ENCODE measurements around the gene TMEM45B. TPM values are rescaled to one million over a fixed set of nuclear protein-coding genes. Genes with fewer than 3 reads are reported as not detected.
"Not testable (repeated sequence)": the region's sequence is repeated elsewhere in the genome, so short reads cannot be mapped to it uniquely, and the experiment has no call there.

TMEM45B gene
- total and polyA plus RNA-seq, 12 donors, result 0.11 TPM; not detected in 11

DNA sequence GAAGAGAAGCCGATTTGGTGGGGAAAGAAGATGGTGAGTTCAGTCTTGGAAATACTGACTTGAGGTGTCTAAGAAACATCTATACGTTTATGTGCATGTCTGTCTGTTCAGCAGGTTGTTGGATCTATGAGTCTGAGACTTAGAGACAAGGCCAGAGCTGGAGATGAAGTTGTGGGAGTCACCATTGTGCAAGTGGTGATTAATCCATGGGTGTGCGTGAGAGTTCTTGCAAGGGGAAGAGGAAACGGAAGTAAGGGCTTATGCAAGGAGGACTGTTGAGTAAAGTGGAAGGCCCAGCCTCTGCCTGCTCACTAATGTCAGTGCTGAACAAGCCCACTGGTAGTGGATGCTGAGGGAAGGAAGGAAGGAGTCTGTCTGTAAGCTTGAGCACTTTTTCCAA is 9.7 kb downstream of the TMEM45B start:
- TF ChIP-seq CTCF (IDR thresholded peaks at IDR 0.05), result no peak
- intact Hi-C loops (cut with DNase I), result no loop called here

DNA sequence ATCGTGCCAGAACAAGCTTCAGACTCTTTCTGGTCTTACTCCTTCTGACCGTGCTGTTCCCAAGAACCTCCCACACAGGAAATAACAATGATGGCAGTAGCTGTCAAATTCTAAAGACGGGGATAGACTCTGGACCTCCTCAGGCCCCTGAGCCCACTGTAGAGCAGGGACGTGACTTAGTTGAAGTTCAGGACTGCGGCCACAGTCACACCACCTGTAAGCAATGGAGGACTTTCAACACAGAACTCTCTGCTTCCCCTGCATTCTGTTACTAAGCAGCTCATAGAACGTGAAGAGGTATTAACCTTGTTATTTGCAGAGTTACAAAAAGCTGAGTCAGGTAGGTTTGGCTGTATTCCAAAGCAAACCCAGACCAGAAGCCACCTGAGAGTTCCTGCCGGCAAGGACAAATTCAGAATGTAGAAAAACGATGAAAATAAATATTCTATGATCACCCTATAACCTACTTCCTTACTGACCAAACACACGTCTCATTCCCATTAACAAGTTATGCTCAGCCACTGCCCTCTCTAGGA is 12.7 kb downstream of the TMEM45B start:
- no peak for DNase-seq
- Histone ChIP-seq H3K36me3 (no peaks in the 10 kb centered on the region), H3K4me3 (no peak overlapping the region), H3K27ac (no peak overlapping the region), H3K27me3 (no peaks in the 10 kb centered on the region), H3K9me3 (peaks cover 0 to 13% (median 0%) of the 10 kb centered on the region in 11 donors), H3K4me1 (peaks cover 0 to 7% (median 0%) of the 10 kb centered on the region in 9 donors)
- no peak for TF ChIP-seq CTCF (IDR thresholded peaks at IDR 0.05)
- no peak for ATAC-seq
- intact Hi-C loops (cut with DNase I), result no loop called here
- WGBS, 2 donors, result 55 to 61% methylated on average over 9 of the region's 9 CpGs

More for the DNA sequence above, 9.7 kb downstream of the TMEM45B start:
- H3K4me1 ChIP-seq, result peaks cover 0 to 7% (median 0%) of the 10 kb centered on the region in 9 donors
- peaks cover 0 to 13% (median 0%) of the 10 kb centered on the region in 11 donors for H3K9me3 ChIP-seq
- H3K27me3 ChIP-seq, result peaks cover 0 to 3% (median 0%) of the 10 kb centered on the region in 7 donors
- 67 to 71% methylated on average over 4 of the region's 4 CpGs for WGBS, 2 donors
- no peaks in the 10 kb centered on the region for H3K36me3 ChIP-seq
- no peak for DNase-seq
- peak in 3 of 8 donors; percentile 24 to 67 (median 44) for ATAC-seq
- no peak overlapping the region for H3K4me3 ChIP-seq
- peak overlapping the region in 1 of 10 donors; percentile 60 for H3K27ac ChIP-seq

DNA sequence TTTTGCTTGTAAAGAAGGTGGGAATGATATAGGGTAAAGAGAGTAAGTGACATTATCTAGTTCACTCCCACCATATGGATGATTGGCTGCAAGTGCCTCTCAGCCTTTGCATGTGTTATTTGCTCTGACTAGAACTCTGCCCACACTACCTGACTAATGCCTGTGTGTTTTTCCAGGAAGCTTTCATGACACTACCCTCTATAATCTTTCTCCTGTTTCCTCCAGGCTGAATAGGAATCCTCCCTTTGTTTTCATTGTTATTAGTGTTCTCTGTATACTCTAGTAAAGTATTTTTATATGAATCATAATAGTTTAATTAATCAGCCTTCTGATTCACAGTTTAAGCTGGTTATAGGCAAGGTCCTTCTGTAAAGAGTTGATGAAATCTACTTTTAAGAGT is 13.8 kb downstream of the TMEM45B start:
- DNase-seq; intact Hi-C loops (cut with DNase I); H3K4me1 ChIP-seq; H3K36me3 ChIP-seq; H3K27me3 ChIP-seq; H3K4me3 ChIP-seq; ATAC-seq; H3K27ac ChIP-seq: not testable (repeated sequence)
- peaks cover 0 to 13% (median 0%) of the 10 kb centered on the region in 11 donors for H3K9me3 ChIP-seq

DNA sequence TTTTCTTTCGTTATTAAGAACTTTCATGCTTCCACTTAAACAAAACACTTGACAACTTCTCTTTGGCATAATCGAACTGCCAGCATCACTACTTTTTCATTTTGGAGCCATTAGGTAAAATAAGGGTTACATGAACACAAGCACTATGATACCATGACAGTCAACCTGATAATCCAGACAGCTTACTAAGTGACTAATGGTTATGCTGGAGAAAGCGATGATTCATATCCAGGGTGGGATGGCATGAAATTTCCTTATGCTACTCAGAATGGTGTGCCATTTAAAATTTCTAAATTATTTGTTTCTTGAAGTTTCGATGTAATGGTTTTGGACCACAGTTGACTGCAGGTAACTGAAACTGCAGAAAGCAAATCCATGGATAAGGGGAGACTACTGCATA is 15.6 kb downstream of the TMEM45B start:
- DNase-seq; H3K4me3 ChIP-seq; ATAC-seq; intact Hi-C loops (cut with DNase I); H3K27ac ChIP-seq; H3K27me3 ChIP-seq; H3K36me3 ChIP-seq; H3K4me1 ChIP-seq: not testable (repeated sequence)
- H3K9me3 ChIP-seq, result peaks cover 0 to 13% (median 0%) of the 10 kb centered on the region in 11 donors
- WGBS, 2 donors, result 87 to 89% methylated on average over 4 of the region's 4 CpGs

GRCh38 chr11:129833260-129833659 is 17.6 kb downstream of the TMEM45B start:
- DNase-seq; ATAC-seq; H3K27me3 ChIP-seq; H3K27ac ChIP-seq; H3K4me1 ChIP-seq; H3K36me3 ChIP-seq; intact Hi-C loops (cut with DNase I); H3K4me3 ChIP-seq: not testable (repeated sequence)
- WGBS, 2 donors, result 86 to 94% methylated on average over 6 of the region's 6 CpGs
- H3K9me3 ChIP-seq, result peaks cover 0 to 13% (median 0%) of the 10 kb centered on the region in 11 donors

DNA sequence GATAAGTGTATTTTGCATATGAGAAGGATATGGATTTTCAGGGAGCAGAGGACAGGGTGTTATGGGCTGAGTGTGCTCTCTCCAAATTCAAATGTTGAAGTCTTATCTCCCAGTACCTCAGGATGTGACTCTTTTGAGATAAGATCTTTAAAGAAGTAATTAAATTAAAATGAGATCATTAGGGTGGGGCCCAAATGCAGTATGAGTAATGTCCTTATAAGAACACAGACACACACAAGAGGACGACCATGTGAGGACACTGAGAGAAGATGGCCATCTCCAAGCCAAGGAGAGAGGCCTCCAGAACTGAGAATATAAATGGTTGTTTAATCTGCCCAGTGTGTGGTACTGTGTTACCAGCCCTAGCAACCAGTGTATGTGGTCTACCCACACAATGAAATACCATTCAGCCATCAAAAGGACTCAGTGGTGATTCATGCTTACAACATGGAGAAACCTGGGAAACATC is 20.8 kb downstream of the TMEM45B start:
- H3K4me1 ChIP-seq; DNase-seq; intact Hi-C loops (cut with DNase I); H3K27me3 ChIP-seq; H3K4me3 ChIP-seq; H3K36me3 ChIP-seq; H3K9me3 ChIP-seq; H3K27ac ChIP-seq: not testable (repeated sequence)
- WGBS, 2 donors, result 55 to 65% methylated on average over 1 of the region's 1 CpG
- ATAC-seq, result peak in 1 of 8 donors; percentile 27
